ENCODE data around the gene PPM1G.
"Not testable (repeated sequence)": the region's sequence is repeated elsewhere in the genome, so short reads cannot be mapped to it uniquely, and the experiment has no call there.

PPM1G gene

GRCh38 chr2:27409321-27410073 is at the start of gene PPM1G:
TSS of gene PPM1G (minus strand) at chr2:27409591. CDS start at chr2:27409422, 169 bp downstream.
- peak; percentile 92 for DNase-seq

- no peak for DNase-seq
These were observed 44.6 kb upstream of the PPM1G start for GRCh38 chr2:27453968-27454367.

DNA sequence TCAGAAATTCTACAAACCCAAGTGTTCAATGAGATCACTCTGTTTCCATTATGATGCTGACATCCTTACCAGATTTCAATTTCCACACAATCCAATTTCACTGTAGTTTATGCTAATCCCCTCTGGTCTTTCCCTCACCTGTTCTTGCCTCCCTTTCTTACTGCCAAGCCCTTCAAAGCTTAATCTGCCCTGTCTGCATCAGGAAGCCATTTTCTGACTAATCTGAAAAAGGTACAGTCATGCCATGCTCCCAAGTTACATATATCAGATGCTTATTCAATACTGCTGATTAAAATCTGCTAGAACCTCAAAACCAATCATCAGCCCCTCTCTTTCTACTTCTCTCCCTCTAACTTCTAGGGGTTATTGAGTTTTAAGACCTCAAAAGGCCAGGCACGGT is 41.7 kb upstream of the PPM1G start:
- DNase-seq = no peak

DNA sequence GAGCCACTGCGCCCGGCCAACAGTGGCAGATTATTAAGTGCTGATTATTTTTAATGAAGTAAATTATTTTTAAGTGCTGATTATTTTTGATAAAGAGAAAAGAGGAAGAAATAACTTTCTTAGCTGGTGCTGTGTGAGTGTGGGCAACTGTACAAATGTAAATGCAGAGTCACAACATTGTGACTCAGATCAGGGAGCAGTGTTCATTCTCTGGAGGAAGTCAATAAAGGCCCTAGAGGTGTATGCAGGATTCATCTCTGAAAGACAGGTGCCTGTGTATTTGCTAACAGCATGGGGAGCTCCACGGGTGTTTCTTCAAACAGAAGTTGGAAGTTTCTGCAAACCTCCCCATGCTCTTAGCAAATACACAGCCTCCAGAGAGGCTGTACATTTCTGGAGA is 39.0 kb upstream of the PPM1G start:
- no peak for DNase-seq

- no peak for DNase-seq
These were observed 36.7 kb upstream of the PPM1G start for GRCh38 chr2:27446057-27446456.

GRCh38 chr2:27445615-27446014 is 36.2 kb upstream of the PPM1G start:
- no peak for DNase-seq

DNA sequence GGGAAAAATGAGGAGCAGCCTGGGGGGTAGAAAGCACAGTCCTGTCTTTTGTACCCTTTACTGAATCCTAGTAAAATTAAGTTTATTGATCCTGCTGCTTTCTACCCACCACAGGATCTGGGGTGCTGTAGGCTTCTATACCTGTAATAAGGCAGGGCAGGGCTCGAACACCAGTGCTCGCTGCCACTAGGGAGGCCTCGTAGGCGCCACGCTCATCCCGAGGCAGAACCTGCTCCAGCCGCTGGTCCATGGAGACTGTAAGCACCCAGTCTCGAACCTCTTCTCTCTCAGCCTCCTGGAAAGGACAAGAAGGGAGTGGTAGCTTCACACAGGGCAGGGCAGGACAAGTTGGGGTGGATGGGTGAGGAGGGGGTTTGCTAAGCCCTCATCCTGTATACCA is 35.8 kb upstream of the PPM1G start:
- no peak for DNase-seq

DNA sequence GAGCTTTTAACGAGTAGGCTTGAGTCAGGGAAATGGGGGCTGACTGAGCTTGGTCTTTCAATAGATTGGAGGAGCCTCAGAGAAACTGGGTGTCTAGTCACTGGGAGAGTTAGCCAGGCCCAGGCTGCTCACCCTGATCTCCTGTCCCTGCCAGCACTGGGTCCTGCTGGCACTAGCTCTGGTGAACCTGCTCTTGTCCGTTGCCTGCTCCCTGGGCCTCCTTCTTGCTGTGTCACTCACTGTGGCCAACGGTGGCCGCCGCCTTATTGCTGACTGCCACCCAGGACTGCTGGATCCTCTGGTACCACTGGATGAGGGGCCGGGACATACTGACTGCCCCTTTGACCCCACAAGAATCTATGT is 33.5 kb upstream of the PPM1G start:
- DNase-seq = no peak

DNA sequence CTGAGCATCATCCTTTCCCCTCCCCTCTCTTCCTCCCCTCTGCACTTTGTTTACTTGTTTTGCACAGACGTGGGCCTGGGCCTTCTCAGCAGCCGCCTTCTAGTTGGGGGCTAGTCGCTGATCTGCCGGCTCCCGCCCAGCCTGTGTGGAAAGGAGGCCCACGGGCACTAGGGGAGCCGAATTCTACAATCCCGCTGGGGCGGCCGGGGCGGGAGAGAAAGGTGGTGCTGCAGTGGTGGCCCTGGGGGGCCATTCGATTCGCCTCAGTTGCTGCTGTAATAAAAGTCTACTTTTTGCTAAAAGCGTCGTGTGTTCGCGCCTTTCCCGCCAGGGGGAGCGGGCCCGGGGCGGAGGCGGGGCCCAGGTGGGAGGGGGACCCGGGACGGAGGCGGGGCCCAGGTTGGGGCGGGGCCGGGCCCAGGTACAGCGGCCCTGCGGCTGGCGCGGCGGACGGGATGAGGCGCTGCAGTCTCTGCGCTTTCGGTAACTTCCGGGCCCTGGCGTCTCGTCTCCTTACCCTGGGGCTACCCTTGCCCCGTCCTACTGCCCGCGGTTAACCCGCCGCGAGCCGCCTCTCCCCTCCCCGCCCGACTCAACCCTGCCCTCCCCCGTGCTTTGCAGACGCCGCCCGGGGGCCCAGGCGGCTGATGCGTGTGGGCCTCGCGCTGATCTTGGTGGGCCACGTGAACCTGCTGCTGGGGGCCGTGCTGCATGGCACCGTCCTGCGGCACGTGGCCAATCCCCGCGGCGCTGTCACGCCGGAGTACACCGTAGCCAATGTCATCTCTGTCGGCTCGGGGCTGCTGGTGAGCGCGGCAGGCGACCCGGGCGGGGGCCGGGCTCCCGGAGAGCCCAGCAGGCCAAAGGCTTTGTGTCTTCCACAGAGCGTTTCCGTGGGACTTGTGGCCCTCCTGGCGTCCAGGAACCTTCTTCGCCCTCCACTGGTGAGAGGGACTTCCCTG is 32.8 kb upstream of the PPM1G start, which contains the start of gene KRTCAP3:
Gene KRTCAP3 (plus strand): TSS at position 424 of the 962 bp plus-strand sequence. CDS start 32 bp downstream, at position 456.
- no peak for DNase-seq

- no peak for DNase-seq
These were observed 32.0 kb upstream of the PPM1G start for GRCh38 chr2:27441226-27441926.

GRCh38 chr2:27435628-27436027 is 26.2 kb upstream of the PPM1G start:
- no peak for DNase-seq

GRCh38 chr2:27431395-27431794 is 22.0 kb upstream of the PPM1G start:
- peak; percentile 65 for DNase-seq

- DNase-seq = peak; percentile 88
These were observed 19.7 kb upstream of the PPM1G start for GRCh38 chr2:27428978-27429541.

DNA sequence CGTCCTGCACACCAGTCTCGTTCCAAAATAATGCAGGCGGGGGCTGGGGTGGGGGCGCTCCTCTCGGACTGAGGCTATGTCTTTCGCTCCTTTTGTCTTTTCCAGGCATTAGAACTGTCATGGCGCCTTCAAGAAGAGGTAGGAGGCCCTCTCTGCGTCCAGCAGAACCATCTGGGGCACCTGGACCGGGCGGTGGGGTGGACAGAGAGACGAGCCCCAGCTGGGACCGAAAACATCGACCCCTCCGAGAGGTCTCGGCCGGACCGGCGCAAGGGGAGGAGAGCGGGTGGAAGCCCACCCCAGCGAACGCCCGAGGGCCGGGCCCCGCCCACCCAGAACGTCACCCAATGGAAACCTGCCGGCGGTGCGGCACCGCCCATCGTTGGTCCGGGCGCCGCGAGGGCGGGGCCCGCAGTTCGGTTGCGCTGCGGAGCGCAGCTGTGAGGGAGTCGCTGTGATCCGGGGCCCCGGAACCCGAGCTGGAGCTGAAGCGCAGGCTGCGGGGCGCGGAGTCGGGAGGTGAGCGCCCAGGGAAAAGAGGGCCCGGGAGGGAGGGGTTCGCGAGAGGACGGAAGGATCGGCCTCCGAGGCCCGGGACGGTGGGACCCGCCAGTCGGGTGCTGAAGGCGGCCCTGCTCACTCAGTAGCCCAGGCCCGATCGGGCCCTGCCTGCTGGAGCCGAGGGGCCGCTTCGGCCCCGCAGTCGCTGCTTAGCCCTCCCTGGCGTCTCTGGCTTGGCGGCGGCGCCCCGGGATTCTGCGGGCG is 19.0 kb upstream of the PPM1G start, which contains the start of gene NRBP1:
Gene NRBP1 (plus strand): TSS at position 419 of the 765 bp plus-strand sequence. CDS start 4,643 bp downstream, outside the sequence.
- peak; percentile 87 for DNase-seq

GRCh38 chr2:27427863-27428212 is 18.4 kb upstream of the PPM1G start:
- DNase-seq = no peak

- not testable (repeated sequence) for DNase-seq
These were observed 15.6 kb upstream of the PPM1G start for GRCh38 chr2:27425039-27425438.

- DNase-seq = no peak
These were observed 13.6 kb upstream of the PPM1G start for GRCh38 chr2:27422958-27423357.

DNA sequence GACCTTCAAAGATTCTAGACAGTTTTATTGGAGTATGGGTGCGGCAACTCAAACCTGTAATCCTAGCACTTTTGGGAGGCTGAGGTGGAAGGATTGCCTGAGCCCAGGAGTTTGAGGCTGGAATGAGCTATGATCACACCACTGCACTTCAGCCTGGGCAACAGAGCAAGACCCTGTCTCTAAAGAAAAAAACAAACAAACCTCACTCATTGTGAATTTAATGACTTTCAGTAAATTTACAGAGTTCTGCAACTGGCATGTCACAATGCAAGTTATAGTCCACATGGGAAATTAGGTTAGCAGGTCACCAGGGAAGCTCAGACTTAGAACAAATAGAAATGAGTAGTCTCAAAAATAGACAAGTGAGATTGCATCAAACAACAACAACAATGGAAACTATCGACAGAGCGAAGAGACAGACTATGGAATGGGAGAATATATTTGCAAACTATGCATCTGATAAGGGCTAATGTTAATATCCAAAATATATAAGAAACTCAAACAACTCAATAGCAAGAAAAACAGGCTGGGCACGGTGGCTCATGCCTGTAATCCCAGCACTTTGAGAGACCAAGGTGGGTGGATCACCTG is 12.4 kb upstream of the PPM1G start:
- DNase-seq = no peak

DNA sequence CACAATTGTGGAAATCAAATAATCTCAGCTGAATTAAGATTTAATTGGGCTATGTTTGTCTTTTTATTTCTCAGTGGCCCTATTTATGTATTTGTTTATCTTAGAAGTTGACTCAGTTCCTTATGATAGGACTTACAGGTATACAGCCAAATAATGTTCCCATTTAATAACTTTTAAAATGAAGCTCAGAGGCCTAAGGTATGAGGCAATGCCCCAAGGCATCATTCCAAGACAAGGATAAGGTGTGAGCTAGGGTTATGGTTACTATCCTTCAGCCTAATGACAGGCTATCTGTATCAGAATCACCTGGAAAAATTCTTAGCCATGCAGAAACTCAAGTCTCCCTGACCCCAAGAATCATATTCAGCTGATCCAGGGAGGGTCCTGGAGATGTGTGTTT is 11.6 kb upstream of the PPM1G start:
- DNase-seq = no peak

GRCh38 chr2:27416151-27416550 is 6.8 kb upstream of the PPM1G start:
- DNase-seq = no peak

- no peak for DNase-seq
These were observed 3.2 kb upstream of the PPM1G start for GRCh38 chr2:27412419-27413152.
